Measurements from ENCODE around the gene ULBP3.
A peak's percentile ranks its signal among the peaks of the same experiment; 100 is the strongest.
"Not testable (repeated sequence)": the region's sequence is repeated elsewhere in the genome, so short reads cannot be mapped to it uniquely, and the experiment has no call there.

Gene ULBP3

DNA sequence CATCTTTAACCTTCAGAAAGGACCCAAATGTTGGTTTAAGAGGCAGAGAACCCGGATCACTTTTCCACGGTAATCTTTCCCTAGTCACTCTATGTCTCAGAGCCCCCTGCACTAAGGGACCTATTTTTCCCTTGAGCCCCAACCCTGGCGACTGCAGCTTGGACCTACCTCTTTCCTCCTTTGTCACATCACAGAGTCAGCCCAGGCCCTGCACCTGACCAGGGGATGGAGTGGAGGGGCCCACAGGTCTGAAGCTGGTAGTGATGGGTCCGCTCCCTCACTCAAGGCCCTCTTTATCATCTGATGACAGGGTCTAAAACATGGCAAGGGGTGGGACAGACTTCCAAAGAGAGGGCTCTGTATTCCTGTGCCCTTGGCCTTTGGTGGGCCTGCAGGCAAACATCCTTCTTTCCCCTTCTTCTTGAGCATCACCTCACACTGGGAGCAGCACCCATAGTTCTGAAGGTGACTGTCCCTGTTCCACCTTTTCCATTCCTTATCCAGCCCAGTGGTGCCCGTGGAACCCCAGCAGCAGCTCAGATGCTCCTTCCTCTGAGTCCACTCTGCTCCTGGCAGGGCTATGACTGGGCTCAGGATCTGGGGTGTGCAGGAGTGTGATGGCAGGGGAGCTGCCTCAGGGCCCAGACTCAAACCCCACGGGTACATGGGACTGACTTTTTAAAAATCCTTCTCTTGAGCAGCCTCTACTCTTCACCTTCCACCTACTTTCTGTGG lies 49.9 kb downstream of the ULBP3 start:
- Histone ChIP-seq H3K36me3 (no peaks in the 10 kb centered on the region), H3K4me1 (no peaks in the 10 kb centered on the region), H3K9me3 (no peaks in the 10 kb centered on the region), H3K27me3 (peaks cover 26% of the 10 kb centered on the region), H3K4me3 (ENCODE audit: low read depth, low read length) (no peak overlapping the region)
- DNase-seq, result no peak
- no peak for TF ChIP-seq CTCF (IDR thresholded peaks at IDR 0.05; ENCODE audit: low read depth, low read length)

GRCh38 chr6:150017186-150017521 lies 51.8 kb downstream of the ULBP3 start:
- H3K27me3 ChIP-seq, result peaks cover 43% of the 10 kb centered on the region
- not testable (repeated sequence) for H3K36me3 ChIP-seq; H3K4me1 ChIP-seq; H3K4me3 ChIP-seq (ENCODE audit: low read depth, low read length); H3K9me3 ChIP-seq; DNase-seq

DNA sequence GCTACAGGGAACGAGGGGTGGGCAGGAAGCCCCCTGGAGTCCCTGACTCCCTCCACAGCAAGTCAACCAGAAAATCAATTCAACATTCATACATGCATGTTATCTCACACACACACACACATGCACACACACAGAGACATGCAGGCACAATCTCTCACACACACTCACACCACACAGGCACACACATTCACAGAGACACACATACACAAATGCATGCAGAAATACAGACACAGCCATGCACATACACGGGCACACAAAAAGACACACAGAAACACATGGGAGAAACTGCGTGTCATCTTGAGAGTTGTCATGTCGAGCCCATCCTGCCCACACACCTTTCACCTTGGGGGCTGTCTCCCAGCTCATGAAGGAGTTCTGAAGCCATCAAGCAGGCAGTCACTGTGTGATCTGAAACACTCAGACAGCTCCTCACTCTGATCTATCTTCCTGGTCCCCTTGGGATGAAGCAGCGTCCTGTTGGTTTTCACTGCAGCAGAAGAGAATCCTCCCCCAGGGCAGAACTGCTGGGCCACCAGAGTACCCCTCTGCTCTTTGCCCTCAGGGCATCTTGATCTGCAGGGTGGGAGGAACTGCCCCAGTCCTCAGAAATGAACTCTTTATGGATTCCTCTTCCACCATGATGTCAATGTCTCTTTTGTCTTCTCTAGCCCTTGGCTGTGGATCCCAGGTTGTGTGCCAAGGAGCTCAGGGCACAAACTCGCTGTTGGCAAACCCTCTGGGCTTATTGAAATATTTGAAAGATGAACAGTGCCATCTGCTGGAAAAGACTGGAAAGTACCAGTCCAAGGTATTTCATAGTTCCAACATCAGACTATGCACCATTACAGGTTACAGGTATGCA lies 52.4 kb downstream of the ULBP3 start:
- DNase-seq, result peak; percentile 50
- H3K9me3 ChIP-seq, result no peaks in the 10 kb centered on the region
- no peak overlapping the region for H3K4me3 ChIP-seq (ENCODE audit: low read depth, low read length)
- no peaks in the 10 kb centered on the region for H3K36me3 ChIP-seq
- H3K27me3 ChIP-seq, result peaks cover 47% of the 10 kb centered on the region
- peak; percentile 55 for TF ChIP-seq CTCF (IDR thresholded peaks at IDR 0.05; ENCODE audit: low read depth, low read length)
- H3K4me1 ChIP-seq, result no peaks in the 10 kb centered on the region

GRCh38 chr6:150015281-150016001 lies 53.5 kb downstream of the ULBP3 start:
- DNase-seq; H3K9me3 ChIP-seq; H3K4me1 ChIP-seq; H3K36me3 ChIP-seq; H3K4me3 ChIP-seq (ENCODE audit: low read depth, low read length): not testable (repeated sequence)
- peaks cover 53% of the 10 kb centered on the region for H3K27me3 ChIP-seq

DNA sequence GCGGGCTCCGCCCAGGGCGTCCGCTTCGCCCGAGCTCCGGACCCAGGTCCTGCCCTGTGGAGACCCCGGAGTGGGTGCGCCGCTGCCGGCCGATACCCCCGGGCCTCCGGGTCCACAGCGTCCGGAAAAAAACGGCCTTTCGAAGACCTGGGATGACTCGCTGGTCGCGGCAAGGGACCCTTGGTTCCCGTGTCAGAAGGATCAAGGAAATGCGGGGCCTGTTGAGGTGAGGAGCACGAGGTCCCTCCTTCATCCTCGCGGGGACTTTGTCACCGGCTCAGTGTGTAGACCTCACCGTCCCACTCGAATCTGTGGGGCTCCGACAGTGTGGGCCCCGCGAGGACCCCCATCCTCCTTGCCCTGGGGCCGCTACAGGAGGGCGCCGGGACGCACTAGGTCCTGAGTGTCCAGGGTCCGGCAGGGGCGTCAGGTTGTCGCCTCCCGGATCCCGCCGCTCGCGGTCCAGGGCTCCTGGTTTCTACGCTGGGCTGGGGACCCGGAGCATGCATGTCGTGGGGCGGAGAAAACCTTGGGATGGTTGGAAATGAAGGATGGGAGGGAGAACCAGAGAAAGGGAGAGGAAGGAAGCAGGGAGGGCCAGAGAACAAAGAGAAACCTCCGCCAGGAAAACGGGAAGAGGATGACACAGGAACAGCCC lies 54.2 kb downstream of the ULBP3 start:
- DNase-seq; H3K9me3 ChIP-seq; H3K4me3 ChIP-seq (ENCODE audit: low read depth, low read length); H3K4me1 ChIP-seq; H3K36me3 ChIP-seq: not testable (repeated sequence)
- peaks cover 56% of the 10 kb centered on the region for H3K27me3 ChIP-seq

GRCh38 chr6:150013785-150014622 lies 54.9 kb downstream of the ULBP3 start:
- H3K27me3 ChIP-seq, result peaks cover 59% of the 10 kb centered on the region
- H3K4me3 ChIP-seq (ENCODE audit: low read depth, low read length); H3K9me3 ChIP-seq; H3K36me3 ChIP-seq; H3K4me1 ChIP-seq; DNase-seq: not testable (repeated sequence)

DNA sequence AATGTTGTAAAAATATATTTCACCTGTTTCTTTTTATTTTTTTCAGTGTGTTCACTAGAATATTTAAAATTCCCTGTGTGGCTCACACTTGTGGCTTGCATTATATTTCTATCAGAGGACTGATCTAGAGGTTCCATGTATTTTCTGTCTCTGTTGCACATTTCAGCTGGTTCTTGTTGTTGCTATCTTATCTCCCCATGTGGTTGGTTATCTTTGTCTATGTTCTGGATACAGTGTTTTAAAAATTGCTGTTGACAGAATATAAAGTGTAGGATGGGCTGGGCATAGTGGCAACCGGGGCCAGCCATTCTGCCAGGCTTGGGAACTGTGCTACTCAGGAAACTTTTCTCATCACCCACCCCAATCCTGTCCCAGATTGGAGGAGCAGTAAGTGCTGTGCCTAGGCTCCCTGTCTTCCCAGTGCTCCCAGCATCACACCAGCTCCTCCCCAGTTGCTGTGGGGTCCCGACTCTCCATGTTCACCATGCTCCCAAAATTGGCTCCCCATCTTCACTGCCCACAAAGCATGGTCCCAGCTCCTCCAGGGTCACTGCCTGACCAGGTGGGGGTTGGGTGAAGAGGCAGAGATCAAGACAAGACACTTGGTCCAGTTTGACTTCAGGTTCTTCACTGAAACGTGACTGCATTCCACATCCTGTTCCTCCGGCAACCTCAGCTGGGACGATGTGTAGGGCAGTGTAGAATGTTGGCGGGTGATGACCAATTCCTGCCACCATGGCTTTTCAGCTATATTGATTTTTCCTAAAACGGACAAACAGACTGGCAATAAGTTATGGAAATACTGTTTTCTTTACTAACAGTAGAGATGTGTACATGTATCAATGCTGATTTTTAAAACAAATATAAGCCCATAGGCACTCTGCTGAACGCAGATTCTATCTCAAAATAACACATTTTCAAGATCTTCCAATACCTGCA lies 55.8 kb downstream of the ULBP3 start:
- not testable (repeated sequence) for H3K9me3 ChIP-seq; H3K4me1 ChIP-seq; DNase-seq; H3K36me3 ChIP-seq; H3K4me3 ChIP-seq (ENCODE audit: low read depth, low read length)
- peaks cover 65% of the 10 kb centered on the region for H3K27me3 ChIP-seq
